HG03571 (cell line): ENCODE data around the gene GSE1.

Source experiments
- ATAC-seq: cut with Tn5 transposase; IDR thresholded peaks from one replicate; pipeline ENCODE4 v1.9.1; 2021; ENCODE audit not compliant: unreplicated experiment

Gene GSE1

DNA sequence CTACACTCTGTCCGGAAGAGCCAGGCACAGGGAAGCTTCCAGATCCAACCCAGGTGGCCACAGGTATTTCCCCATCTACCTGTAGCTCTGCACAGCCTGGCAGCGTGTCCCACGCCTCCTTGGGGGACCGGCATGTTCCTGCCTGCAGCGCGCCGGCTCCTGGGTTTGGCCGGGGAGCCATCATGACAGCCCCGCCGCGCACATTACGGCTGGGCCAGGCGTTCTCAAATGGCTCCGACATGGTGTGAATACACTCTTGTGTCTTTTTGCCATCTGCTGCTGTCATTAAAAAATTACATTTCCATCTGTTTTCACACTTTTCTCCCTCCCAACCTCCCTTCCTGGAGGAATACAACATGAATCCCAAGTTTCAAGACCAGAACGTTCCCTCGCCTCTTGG lies 83.7 kb downstream of the GSE1 start:
- no peak for ATAC-seq

GRCh38 chr16:85697431-85697830 lies 84.3 kb downstream of the GSE1 start:
- no peak for ATAC-seq

GRCh38 chr16:85698459-85698891 lies 85.4 kb downstream of the GSE1 start:
- no peak for ATAC-seq

DNA sequence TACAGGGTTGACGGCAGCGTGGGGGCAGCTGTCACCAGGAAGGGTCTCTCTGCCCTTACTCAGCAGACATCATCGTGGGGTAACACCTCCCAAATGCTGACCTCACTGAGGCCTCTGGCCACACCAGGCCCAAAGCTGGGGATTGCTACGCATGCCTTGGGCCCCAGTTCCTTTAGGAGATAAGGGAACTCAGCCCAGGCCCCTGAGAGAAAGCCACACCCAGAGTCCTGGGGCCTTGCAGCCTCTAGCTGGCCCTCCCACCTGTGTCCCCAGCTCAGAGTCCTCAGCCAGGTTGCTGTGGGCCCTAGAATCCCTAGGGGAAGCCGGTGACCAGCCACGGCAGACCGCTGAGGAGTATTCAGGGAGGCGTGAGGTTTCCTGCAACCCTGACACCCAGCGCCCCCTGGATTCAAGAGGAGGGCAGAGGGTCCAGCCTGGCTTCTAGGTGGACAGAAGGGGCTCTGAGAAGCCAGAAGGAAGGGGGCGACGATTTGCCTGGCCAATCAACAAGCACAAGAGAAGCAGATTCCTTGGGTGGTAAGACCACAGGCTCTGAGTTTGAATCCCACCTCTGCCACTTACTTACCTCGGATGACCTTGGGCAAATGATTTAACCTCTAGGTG lies 85.9 kb downstream of the GSE1 start:
- no peak for ATAC-seq

DNA sequence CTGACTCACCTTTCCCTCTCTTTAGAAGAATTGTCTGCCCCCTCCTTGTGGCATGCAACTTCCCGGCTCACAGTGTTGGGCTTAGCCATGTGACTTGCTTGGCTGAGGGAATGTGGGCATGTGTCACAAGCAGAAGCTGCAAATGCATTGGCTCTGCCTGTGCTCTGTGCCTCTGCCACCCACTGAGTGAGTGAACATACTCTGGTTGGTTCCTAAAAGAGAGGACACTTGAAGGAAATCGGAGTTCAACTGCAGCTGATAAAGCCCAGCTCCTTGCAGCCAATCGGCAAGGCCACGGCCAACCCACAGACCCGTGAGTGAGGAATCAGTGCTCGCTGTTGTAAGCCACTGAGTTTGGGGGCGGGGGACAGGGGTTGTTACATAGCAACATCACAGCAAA lies 86.5 kb downstream of the GSE1 start:
- no peak for ATAC-seq

DNA sequence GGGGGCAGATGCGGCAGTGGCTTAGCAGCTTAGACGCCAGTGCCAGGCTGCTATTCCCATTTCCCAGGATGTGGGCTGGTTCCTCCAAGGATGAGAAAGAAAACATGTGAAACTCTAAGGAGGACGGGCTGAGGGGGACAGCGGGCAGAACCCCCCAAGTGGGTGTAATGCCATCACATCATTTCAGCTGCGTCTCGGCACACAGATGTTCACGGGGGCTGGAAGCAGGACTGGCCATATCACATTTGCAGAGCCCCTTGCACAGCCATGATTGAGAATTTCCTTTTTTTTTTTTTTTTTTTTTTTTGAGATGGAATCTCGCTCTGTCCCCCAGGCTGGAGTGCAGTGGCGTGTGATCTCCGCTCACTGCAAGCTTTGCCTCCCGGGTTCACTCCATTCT lies 90.9 kb downstream of the GSE1 start:
- no peak for ATAC-seq

DNA sequence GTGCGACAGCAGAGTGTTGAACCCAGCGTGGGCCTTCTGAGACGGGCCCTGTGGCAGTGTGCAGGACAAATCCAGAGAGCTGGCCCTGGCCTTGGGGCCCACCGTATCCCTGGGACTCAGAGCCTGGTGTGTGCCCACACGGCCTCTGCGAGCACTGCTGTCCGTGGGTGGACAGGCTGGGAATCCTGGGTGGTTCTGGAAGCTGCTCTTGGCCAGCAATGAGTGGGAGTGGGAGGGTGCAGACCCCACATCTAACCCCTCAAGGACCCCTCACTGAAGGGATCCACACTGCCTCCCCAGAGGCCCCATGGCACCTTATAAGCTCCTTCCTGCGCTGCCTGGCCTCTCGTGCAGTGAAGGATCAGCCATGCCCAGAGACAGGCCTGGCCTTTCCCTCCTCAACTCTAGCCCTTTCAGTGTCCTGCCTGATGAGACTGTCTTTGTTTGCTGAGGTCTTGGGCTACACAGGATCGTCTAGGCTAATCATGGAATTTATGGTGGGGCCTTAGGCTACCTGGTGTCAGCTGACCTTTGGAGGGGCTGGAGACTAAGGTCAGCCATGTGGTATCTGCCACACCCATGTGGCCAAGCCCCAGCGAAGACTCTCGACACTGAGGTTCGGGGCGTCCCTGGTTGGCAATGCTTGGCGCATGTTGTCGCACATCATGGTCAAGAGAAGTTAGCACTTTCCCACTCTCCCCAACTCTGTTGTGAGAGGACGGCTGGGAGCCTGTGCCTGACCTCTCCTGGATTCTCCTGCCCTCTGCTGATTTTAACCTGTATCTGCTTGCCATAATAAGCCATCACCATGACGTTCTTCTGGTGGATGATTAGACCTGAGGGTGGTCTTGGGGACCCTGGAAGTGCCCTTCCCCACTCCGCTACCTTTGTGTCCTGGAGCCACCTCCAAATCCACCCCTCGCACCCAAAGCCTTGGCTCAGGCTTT lies 92.1 kb downstream of the GSE1 start:
- no peak for ATAC-seq

DNA sequence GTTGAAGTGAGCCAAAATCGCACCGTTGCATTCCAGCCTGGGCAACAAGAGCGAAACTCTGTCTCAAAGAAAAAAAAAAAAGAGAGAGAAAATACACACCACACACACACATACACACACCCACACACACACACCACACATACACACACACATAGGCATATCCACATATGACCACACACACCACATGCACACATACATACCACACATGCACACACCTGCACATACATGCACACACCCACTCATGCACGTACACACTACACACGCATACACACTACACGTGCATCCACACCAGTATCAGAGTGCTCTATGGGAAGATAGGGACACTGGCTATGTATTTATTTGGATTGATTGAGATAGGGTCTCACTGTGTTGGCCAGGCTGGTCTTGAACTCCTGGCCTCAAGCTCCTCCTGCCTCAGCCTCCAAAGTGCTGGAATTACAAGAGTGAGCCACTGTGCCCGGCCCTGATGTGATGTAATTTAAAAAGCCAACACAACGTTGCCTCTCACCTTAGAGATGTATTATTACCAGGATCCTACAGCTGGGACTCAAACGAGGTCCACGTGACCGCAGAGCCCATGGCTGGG lies 93.4 kb downstream of the GSE1 start:
- no peak for ATAC-seq

- no peak for ATAC-seq
These were observed 94.5 kb downstream of the GSE1 start for GRCh38 chr16:85707528-85708095.

DNA sequence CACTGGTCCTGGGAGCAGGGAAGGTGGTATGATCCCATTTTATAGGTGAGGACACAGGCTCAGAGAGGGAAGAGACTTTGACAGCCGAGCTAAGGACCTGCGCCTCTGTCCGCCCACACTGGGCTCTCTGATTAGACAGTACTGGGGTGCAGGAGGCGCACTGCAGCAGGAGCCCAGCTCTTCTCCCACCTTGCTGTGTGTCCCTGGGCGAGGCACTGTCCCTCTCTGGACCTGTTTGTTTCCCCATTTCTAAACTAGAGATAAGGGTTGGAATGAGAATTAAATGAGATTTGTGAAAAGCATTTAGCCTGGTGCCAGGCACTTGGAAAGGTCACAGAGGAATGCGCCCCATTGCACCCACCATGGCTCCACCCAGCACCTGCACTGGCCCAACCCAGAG lies 95.2 kb downstream of the GSE1 start:
- ATAC-seq, result no peak

DNA sequence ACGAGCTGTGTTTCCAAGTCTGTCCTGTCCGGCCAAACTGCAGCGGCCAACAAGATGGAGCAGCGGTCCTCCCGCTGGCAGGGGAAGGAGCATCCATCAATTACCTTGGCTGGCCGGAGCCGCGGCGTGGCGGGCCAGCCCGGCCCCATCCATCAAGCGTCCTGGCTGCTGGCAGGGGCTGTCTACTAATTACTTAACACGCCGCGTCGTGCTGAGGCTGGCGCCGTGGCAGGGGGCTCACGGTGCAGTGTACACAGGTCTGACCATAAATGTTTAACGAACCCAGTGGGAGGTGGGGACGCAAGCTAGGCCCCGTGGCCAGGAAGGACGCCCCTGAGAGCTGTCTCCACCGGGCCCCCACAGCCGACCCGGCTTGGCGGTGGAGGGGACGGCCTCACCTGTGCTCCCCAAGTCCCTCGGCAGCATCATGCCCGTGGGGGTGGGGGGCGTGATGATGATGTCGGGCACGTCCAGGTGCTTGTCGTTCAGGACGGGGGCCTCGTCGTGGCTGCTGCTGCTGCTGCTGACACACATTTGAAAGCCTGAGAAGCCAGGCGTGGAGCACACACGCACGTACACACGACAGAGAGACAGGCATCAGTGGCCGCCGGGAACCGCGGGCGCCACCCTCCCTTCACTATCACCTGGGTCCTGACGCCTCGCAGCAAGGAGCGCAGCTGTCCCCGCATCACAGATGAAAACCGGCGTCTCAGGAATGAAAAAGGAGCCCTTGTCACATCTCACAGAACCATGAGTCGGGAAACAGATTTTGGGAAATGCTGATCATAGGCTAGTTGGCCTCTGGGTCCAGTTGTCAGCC lies 96.9 kb downstream of the GSE1 start:
- no peak for ATAC-seq

GRCh38 chr16:85710732-85711131 lies 97.6 kb downstream of the GSE1 start:
- ATAC-seq, result no peak

DNA sequence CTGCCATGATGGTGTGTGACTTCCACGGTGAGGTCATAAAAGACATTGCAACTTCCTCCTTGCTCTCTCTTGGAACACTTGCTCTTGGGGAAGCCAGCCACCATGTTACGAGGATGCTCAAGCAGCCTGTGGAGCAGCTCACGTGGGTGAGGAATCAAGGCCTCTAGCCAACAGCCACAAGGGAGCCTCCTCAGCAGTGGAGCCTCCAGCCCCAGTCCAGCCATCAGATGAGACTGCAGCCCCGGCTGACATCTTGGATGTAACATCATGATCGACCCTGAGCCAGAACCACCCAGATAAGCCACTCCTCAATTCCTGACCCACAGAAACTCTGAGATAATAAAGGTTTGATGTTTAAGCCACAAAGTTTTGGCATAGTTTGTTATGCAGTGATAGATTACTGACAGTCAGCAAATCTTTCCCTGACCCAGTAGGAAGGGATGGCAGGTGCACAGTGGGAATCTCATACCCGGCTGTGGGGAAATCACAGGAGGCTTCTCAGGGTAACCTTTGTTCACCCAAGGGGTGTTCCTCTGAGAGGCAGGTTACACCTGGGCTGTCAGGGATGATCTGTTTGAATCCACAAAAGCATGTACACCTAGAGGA lies 99.0 kb downstream of the GSE1 start:
- ATAC-seq, result no peak

DNA sequence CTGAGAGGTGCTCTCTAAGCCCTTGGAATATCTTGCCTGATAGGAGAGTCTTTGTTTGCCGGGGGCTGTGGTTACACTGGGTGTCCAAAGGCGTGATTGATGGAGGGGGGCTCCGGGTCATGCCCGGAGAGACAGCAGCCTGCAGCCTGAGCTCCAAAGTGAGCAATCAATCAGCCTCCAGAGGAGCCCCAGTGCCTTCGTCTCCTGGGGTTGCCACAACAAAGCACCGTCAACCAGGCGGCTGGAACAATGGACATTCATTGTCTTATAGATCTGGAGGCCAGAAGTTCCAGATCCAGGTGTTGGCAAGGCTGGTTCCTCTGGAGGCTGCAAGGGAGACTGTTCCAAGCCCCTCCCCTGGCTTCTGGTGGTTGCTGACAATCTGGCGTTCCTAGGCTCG lies 99.7 kb downstream of the GSE1 start:
- ATAC-seq, result no peak

- ATAC-seq, result no peak
These were observed 102.3 kb downstream of the GSE1 start for GRCh38 chr16:85715169-85716021.

GRCh38 chr16:85716022-85716679 lies 103.0 kb downstream of the GSE1 start:
- no peak for ATAC-seq

DNA sequence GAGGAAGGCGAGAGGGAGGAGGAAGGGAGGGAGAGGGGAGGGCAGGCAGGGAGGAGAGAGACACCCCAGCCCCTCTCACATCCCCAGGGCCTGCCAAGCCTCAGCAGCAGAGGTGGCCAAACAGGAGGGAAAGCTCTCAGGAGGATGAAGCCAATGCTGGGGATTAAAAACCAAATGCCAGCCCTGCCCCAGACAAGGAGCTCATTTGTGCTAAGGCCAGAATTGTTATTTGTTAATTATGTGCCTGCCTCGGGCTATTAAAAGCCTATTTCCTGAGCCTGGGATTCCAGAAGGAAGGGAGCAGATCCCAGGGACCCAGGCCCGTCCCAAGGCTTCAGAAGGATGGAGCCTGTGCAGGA lies 103.5 kb downstream of the GSE1 start:
- ATAC-seq, result no peak

DNA sequence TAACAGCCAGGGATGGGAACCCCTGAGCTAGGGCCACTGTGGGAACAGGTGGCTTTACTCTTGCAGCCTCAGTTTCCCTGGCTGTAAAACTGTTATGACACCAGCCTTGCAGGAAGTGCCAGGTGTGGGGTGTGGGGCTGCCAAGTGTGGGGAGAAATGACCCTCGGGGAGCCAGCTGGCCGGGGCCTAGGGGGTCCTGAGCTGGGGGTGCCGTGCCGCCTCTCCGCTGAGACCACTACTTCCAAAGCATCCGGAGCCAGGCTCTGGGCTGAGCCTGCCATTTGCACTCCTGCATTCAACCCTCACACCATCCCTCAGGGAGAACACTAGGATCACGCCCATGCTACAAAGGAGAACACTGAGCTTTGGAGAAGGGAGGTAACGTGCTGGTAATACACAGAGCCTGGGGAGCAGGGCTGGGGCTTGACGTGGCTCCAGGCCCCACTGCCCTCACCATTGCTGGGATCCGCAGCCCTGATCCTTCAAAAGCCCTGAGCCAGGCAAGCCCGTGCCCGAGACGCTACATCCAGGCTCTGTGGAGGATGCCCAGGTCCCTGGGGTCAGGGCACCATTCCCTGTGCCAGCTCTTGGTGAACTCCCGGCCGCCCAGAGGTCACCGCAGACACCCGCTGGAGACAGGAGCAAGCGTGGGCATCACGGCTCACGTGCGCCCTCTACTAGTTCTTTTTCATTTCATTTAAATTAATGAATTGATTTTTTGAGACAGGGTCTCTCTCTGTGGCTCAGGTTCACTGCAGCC lies 104.5 kb downstream of the GSE1 start:
- ATAC-seq, result no peak

GRCh38 chr16:85718153-85718477 lies 105.0 kb downstream of the GSE1 start:
- ATAC-seq, result no peak
